Measurements from ENCODE around the gene LONRF3.

The LONRF3 gene

GRCh38 chrX:118974088-118974907 is at the start of gene LONRF3:
LONRF3 (plus strand) TSS chrX:118974618; CDS start chrX:118974781, 163 bp downstream.
- no peak for FAIRE-seq

- FAIRE-seq: no peak
Observed at GRCh38 chrX:118928151-118928550, 46.3 kb upstream of the LONRF3 start.

- no peak for FAIRE-seq
Observed at GRCh38 chrX:118935352-118935751, 39.1 kb upstream of the LONRF3 start.

GRCh38 chrX:118941147-118941546 is 33.3 kb upstream of the LONRF3 start:
- no peak for FAIRE-seq

GRCh38 chrX:118943102-118943501 is 31.3 kb upstream of the LONRF3 start:
- no peak for FAIRE-seq

- FAIRE-seq: no peak
Observed at GRCh38 chrX:118945921-118946320, 28.5 kb upstream of the LONRF3 start.

GRCh38 chrX:118948270-118948669 is 26.1 kb upstream of the LONRF3 start:
- no peak for FAIRE-seq

- no peak for FAIRE-seq
Observed at GRCh38 chrX:118961866-118962560, 12.4 kb upstream of the LONRF3 start.

- FAIRE-seq: no peak
Observed at GRCh38 chrX:118963159-118963558, 11.3 kb upstream of the LONRF3 start.

GRCh38 chrX:118964252-118964651 is 10.2 kb upstream of the LONRF3 start:
- FAIRE-seq: no peak

- no peak for FAIRE-seq
Observed at GRCh38 chrX:118965395-118965794, 9.0 kb upstream of the LONRF3 start.

- no peak for FAIRE-seq
Observed at GRCh38 chrX:118968031-118968430, 6.4 kb upstream of the LONRF3 start.

GRCh38 chrX:118971552-118971951 is 2.9 kb upstream of the LONRF3 start:
- no peak for FAIRE-seq

GRCh38 chrX:118973389-118974087 is 880 bp upstream of the LONRF3 start:
- FAIRE-seq: no peak

- no peak for FAIRE-seq
Observed at GRCh38 chrX:118974908-118975671, 672 bp downstream of the LONRF3 start.

- FAIRE-seq: peak; percentile 27
Observed at GRCh38 chrX:118975831-118976598, 1.6 kb downstream of the LONRF3 start.

GRCh38 chrX:118976599-118977340 is 2.4 kb downstream of the LONRF3 start:
- FAIRE-seq: no peak

- no peak for FAIRE-seq
Observed at GRCh38 chrX:118977424-118977823, 3.0 kb downstream of the LONRF3 start.

GRCh38 chrX:118978451-118978850 is 4.0 kb downstream of the LONRF3 start:
- FAIRE-seq: no peak

- FAIRE-seq: no peak
Observed at GRCh38 chrX:118980761-118981160, 6.3 kb downstream of the LONRF3 start.

- no peak for FAIRE-seq
Observed at GRCh38 chrX:118983513-118983912, 9.1 kb downstream of the LONRF3 start.

All from islet of Langerhans (tissue), 1 donor.